GM12878 (cell line): ENCODE data around the gene FBLIM1. TPM values are rescaled to one million over a fixed set of nuclear protein-coding genes. Genes with fewer than 3 reads are reported as not detected.

Source experiments
- ATAC-seq: fragments of 200-7000 bp; cut with Tn5 transposase; 3 replicates; pipeline ENCODE4 v1.9.1; 2020; ENCODE audit warnings: mild to moderate bottlenecking, moderate library complexity
- BruUV-seq: library from RNA; stranded (reverse); fragments of 400-500 nt; replicated peaks from 2 replicates; lab custom pipeline; 2021; lab: Mats Ljungman, UMichigan
- CTCF ChIA-PET: fragments of 300-600 bp; sonication (Branson Sonifier 250); formaldehyde crosslinking; extraction: SDS; loops from one replicate; lab custom pipeline; 2021; ENCODE audit warnings: inconsistent platforms; lab: Yijun Ruan, JAX
- POLR2A ChIA-PET: fragments of 350-600 bp; formaldehyde crosslinking; extraction: SDS; loops from one replicate; lab custom pipeline; 2021; ENCODE audit warnings: inconsistent platforms; lab: Charles Lee
- RAD21 ChIA-PET: fragments of 300-600 bp; sonication (Branson Sonifier 250); formaldehyde crosslinking; loops from one replicate; lab custom pipeline; 2023; ENCODE audit warnings: antibody characterized with exemption; ENCODE audit not compliant: unreplicated experiment; lab: Charles Lee
- SMC1A ChIA-PET: fragments of 300-600 bp; sonication (Branson Sonifier 250); formaldehyde crosslinking; loops from one replicate; lab custom pipeline; 2023; ENCODE audit not compliant: unreplicated experiment, uncharacterized antibody; lab: Charles Lee
- DNase-seq: peaks from one replicate; pipeline ENCODE4 v3.0.0-alpha.2; 2011; ENCODE audit warnings: low read depth, low spot score
- FAIRE-seq: peaks from 3 replicates; lab custom pipeline; 2011; peaks lifted over from hg19 to GRCh38; lab: Jason Lieb, UNC
- H2AFZ ChIP-seq: 2 replicates; pipeline ENCODE4 v1.6.0; 2011; ENCODE audit warnings: low read depth, low read length, control low read depth; ENCODE audit not compliant: control insufficient read depth
- H3K27ac ChIP-seq: 2 replicates; pipeline ENCODE4 v1.5.1; 2011; ENCODE audit warnings: control low read depth; ENCODE audit not compliant: control insufficient read depth, insufficient read depth
- H3K27me3 ChIP-seq, 2 experiments: replicated peaks in 1 of 2; 2 replicates each; pipeline versions ENCODE4 v1.6.0 to v1.6.1; 2011; ENCODE audit warnings: low read length in 1 of 2; ENCODE audit not compliant: control insufficient read depth in 2 of 2, insufficient read depth in 2 of 2
- H3K36me3 ChIP-seq, 2 experiments: 2 replicates each; pipeline ENCODE4 v1.5.1; 2011; ENCODE audit warnings: low read length in 1 of 2; ENCODE audit not compliant: control insufficient read depth in 2 of 2, insufficient read depth in 2 of 2
- H3K4me1 ChIP-seq: 2 replicates; pipeline ENCODE4 v1.6.1; 2011; ENCODE audit warnings: mild to moderate bottlenecking, low read length, moderate library complexity, mixed read lengths; ENCODE audit not compliant: control insufficient read depth, insufficient read depth
- H3K4me2 ChIP-seq: 2 replicates; pipeline ENCODE4 v1.6.0; 2011; ENCODE audit warnings: control low read depth; ENCODE audit not compliant: control insufficient read depth, insufficient read depth
- H3K4me3 ChIP-seq: fragments of 200-600 bp; sonication (generic); 2 replicates; pipeline ENCODE4 v1.5.1; 2016
- H3K79me2 ChIP-seq: 2 replicates; pipeline ENCODE4 v1.6.0; 2011; ENCODE audit warnings: low read length; ENCODE audit not compliant: control insufficient read depth, insufficient read depth
- H3K9ac ChIP-seq: 2 replicates; pipeline ENCODE4 v1.8.0; 2011; ENCODE audit warnings: low read length, control low read depth, mixed read lengths; ENCODE audit not compliant: control insufficient read depth, insufficient read depth
- H3K9me3 ChIP-seq: replicated peaks from 3 replicates; pipeline ENCODE4 v1.5.1; 2011; ENCODE audit warnings: mild to moderate bottlenecking, low read length; ENCODE audit not compliant: control insufficient read depth, insufficient read depth
- H4K20me1 ChIP-seq: 2 replicates; pipeline ENCODE4 v1.6.0; 2011; ENCODE audit not compliant: control insufficient read depth, insufficient read depth
- DPF2 ChIP-seq: fragments of 450-650 bp; IDR thresholded peaks from 2 replicates; pipeline ENCODE4 v1.6.1; 2017; ENCODE audit warnings: mild to moderate bottlenecking
- EED ChIP-seq: sonication (generic); IDR thresholded peaks from 2 replicates; pipeline ENCODE4 v1.6.1; 2016; ENCODE audit warnings: antibody characterized with exemption, low read depth
- MEF2A ChIP-seq: IDR thresholded peaks from 2 replicates; pipeline ENCODE4 v1.6.1; 2011; ENCODE audit warnings: low read depth, mild to moderate bottlenecking, low read length, moderate library complexity; ENCODE audit not compliant: insufficient read depth
- NFIC ChIP-seq: IDR thresholded peaks from 2 replicates; pipeline ENCODE4 v1.6.1; 2012; ENCODE audit warnings: low read depth, mild to moderate bottlenecking, inconsistent platforms, low read length, moderate library complexity
- SUZ12 ChIP-seq: fragments of 200-600 bp; sonication (generic); IDR thresholded peaks from one replicate; pipeline ENCODE4 v1.6.1; 2018; ENCODE audit warnings: antibody characterized with exemption, mild to moderate bottlenecking; ENCODE audit not compliant: unreplicated experiment
- ZZZ3 ChIP-seq: IDR thresholded peaks from 2 replicates; pipeline ENCODE4 v1.6.1; 2011; ENCODE audit warnings: low read depth; ENCODE audit not compliant: control insufficient read depth, insufficient read length
- WGBS: methylation state at CpG from one replicate; pipeline ENCODE4 v1.1.6; 2016; ENCODE audit warnings: low lambda C conversion rate; ENCODE audit not compliant: insufficient replicate concordance, insufficient coverage; ENCODE audit errors: missing lambda C conversion rate; 5-methylcytosine and 5-hydroxymethylcytosine counted together
- in situ Hi-C: fragments of 300-500 bp; cut with MboI; formaldehyde crosslinking; loops from 9 replicates; pipeline ENCODE4 v1.14.3; 2018; ENCODE audit warnings: mixed read lengths
- intact Hi-C: fragments of 100-400 bp; cut with micrococcal nuclease; formaldehyde crosslinking; loops from one replicate; pipeline ENCODE4 v1.14.2; 2022; ENCODE audit not compliant: unreplicated experiment
- polyA plus RNA-seq, 11 experiments: library from polyadenylated mRNA; depleted of rRNA in 4 of 11; unstranded in 6 of 11; stranded (reverse) in 5 of 11; fragments of >200 nt; fragmentation: Nextera tagmentation in 4 of 11; fragmentation: Illumina TruSeq in 1 of 11; extraction: Ambion mirVana in 4 of 11; extraction: Trizol in 1 of 11; gene quantifications; 1 replicate in 1 of 11; 2 replicates in 10 of 11; pipeline versions ENCODE4 v1.2.1 to v1.2.3, GENCODE V29; 2011 to 2016; ENCODE audit warnings: inconsistent platforms in 2 of 11, missing spikeins in 2 of 11, low read depth in 1 of 11
- total RNA-seq, 4 experiments: library from RNA; depleted of rRNA in 3 of 4; stranded (reverse); fragments of >200 nt in 3 of 4; fragmentation: Illumina TruSeq in 1 of 4; extraction: Trizol in 1 of 4; gene quantifications; 2 replicates each; pipeline versions ENCODE4 v1.2.1 to v1.2.3, GENCODE V29; 2013 to 2021

Gene FBLIM1
- total and polyA plus RNA-seq, 10 of the 15 experiments (the other 5 are each of a cell fraction or from before 2014, with no cell fraction given), result 0.03 to 0.13 TPM; not detected in 8

DNA sequence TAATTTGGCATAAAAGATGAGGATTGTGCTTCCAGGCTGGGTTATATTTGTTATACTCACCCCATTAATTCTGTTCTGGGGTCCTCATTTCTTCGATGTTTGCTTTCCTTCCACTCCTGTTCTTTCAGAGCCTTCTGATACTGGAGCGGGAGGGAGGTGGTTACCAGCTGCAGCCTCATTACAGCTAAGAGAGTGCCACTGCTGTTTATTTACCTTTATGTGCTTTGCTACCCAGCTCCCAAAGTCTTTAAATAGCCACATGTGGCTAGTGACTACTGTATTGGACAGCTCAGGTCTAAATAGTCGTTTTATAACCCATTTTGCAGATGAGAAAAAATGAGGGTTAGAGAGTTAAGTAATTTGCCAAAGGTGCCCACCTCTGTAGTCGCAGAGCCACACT, 49.4 kb upstream of the FBLIM1 start:
- FAIRE-seq, result no peak
- ChIA-PET SMC1A (interaction anchor here (1.6 to 3.8 kb wide), 2 partner anchors 12 to 82 kb away, joined by 3 to 20 read pairs; no protein-coding TSS in a partner anchor), CTCF (interaction anchor here (1.1 kb wide), 1 partner anchor 82 kb away, joined by 3 read pairs; no protein-coding TSS in a partner anchor), RAD21 (no interaction called here), POLR2A (interaction anchor here (0.7 to 0.9 kb wide), 2 partner anchors 12 to 24 kb away, joined by 3 read pairs; no protein-coding TSS in a partner anchor)
- Histone ChIP-seq H2AFZ (no peak overlapping the region), H3K4me2 (no peak overlapping the region), H3K27ac (no peak overlapping the region), H4K20me1 (no peaks in the 10 kb centered on the region), H3K4me1 (no peaks in the 10 kb centered on the region), H3K4me3 (no peak overlapping the region), H3K9me3 (no peaks in the 10 kb centered on the region; the same call in 2 of the 3 replicates), H3K9ac (no peak overlapping the region), H3K36me3 (peaks cover 4 to 6% of the 10 kb centered on the region in 2 experiments), H3K79me2 (peaks cover 7% of the 10 kb centered on the region), H3K27me3 (no peaks in the 10 kb centered on the region)
- ATAC-seq, result no peak
- WGBS, result 97% methylated on average over 4 of the region's 4 CpGs
- DNase-seq, result no peak
- BruUV-seq, result no TSS peak
- intact Hi-C loops (no loop called here), in situ Hi-C loops (no loop called here)
- TF ChIP-seq MEF2A (no peak), DPF2 (no peak)

DNA sequence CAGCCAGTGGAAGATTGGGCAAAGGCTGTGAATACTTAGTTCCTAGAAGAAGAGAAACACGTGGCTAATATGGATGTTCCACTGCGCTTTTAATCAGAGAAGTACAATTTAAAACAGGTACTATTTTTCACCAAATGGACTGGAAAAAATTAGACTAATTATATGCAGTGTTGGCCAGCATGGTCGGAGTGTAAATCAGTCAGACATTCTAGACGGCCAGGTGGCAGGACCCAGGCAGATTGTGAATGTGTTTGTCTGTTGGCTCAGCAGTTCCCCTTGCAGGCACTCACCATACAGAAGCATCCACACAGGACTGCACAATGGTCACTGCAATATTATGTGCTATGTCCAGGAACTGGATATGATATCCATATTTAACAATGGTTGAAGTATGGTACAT, 46.4 kb upstream of the FBLIM1 start:
- intact Hi-C loops, result no loop called here
- SMC1A ChIA-PET, result interaction anchor here (0.6 to 2.6 kb wide), 3 partner anchors 15 to 219 kb away, joined by 3 to 10 read pairs (median 5); a partner anchor contains a TSS
- no TSS peak for BruUV-seq
- Histone ChIP-seq H3K27me3 (no peaks in the 10 kb centered on the region), H3K27ac (no peak overlapping the region), H2AFZ (no peak overlapping the region), H3K4me3 (no peak overlapping the region), H3K36me3 (peaks cover 6 to 7% of the 10 kb centered on the region in 2 experiments; a peak in 3 of 4 replicates), H4K20me1 (no peaks in the 10 kb centered on the region), H3K9ac (no peak overlapping the region), H3K9me3 (no peaks in the 10 kb centered on the region; the same call in 2 of the 3 replicates), H3K4me1 (no peaks in the 10 kb centered on the region), H3K4me2 (no peak overlapping the region), H3K79me2 (peaks cover 8% of the 10 kb centered on the region)
- WGBS, result 74% methylated on average over 4 of the region's 4 CpGs
- RAD21 ChIA-PET, result no interaction called here
- in situ Hi-C loops, result no loop called here
- CTCF ChIA-PET, result no interaction called here
- ATAC-seq (peak; percentile 52), FAIRE-seq (no peak), DNase-seq (no peak)
- no peak for TF ChIP-seq EED
- TF ChIP-seq NFIC, result no peak
- TF ChIP-seq SUZ12, result no peak
- no peak for TF ChIP-seq ZZZ3
- POLR2A ChIA-PET, result interaction anchor here (0.6 to 1.0 kb wide), 2 partner anchors 14 to 15 kb away, joined by 3 read pairs; no protein-coding TSS in a partner anchor
